MCF 10A (cell line): ENCODE results near the gene CYTH3. TPM values are rescaled to one million over a fixed set of nuclear protein-coding genes. Genes with fewer than 3 reads are reported as not detected.

Experiments
- BruUV-seq: library from RNA; stranded (reverse); fragments of 400-500 nt; replicated peaks from 2 replicates; lab custom pipeline; 2021; lab: Mats Ljungman, UMichigan
- CTCF ChIA-PET: fragments of 300-600 bp; sonication (Branson Sonifier 250); formaldehyde crosslinking; extraction: SDS; loops from one replicate; lab custom pipeline; 2021; ENCODE audit warnings: antibody characterized with exemption, inconsistent platforms; lab: Yijun Ruan, JAX
- POLR2A ChIA-PET: fragments of 300-600, 350-650 bp; sonication (Branson Sonifier 250); formaldehyde crosslinking; extraction: SDS; loops from one replicate; lab custom pipeline; 2020; ENCODE audit warnings: antibody characterized with exemption, inconsistent platforms; lab: Yijun Ruan, JAX
- DNase-seq: peaks from one replicate; pipeline ENCODE4 v3.0.0-alpha.2; 2018; ENCODE audit not compliant: unreplicated experiment
- H3K27ac Mint-ChIP-seq: one replicate; pipeline ENCODE4 v1.8.0; 2022; ENCODE audit warnings: mild to moderate bottlenecking, low read depth, mixed read lengths; ENCODE audit not compliant: unreplicated experiment
- H3K27me3 Mint-ChIP-seq: one replicate; pipeline ENCODE4 v1.8.0; 2022; ENCODE audit warnings: mixed read lengths; ENCODE audit not compliant: insufficient read depth, unreplicated experiment
- H3K36me3 Mint-ChIP-seq: one replicate; pipeline ENCODE4 v1.8.0; 2022; ENCODE audit warnings: mild to moderate bottlenecking, moderate library complexity, mixed read lengths; ENCODE audit not compliant: insufficient read depth, unreplicated experiment
- H3K4me1 Mint-ChIP-seq: one replicate; pipeline ENCODE4 v1.8.0; 2022; ENCODE audit warnings: mixed read lengths; ENCODE audit not compliant: insufficient read depth, unreplicated experiment
- H3K4me3 Mint-ChIP-seq: one replicate; pipeline ENCODE4 v1.8.0; 2022; ENCODE audit warnings: mild to moderate bottlenecking, moderate library complexity, mixed read lengths; ENCODE audit not compliant: unreplicated experiment
- H3K9me3 Mint-ChIP-seq: one replicate; pipeline ENCODE4 v1.8.0; 2022; ENCODE audit warnings: mixed read lengths; ENCODE audit not compliant: unreplicated experiment
- intact Hi-C: fragments of 100-400 bp; cut with micrococcal nuclease; formaldehyde crosslinking; loops from 2 replicates; pipeline ENCODE4 v1.14.1; 2022
- total RNA-seq: library from RNA; stranded (reverse); gene quantifications from 2 replicates; pipeline ENCODE4 v1.2.3, GENCODE V29; 2022
- TF ChIP-seq, protein P1 (sequence below): fragments of 200-600 bp; IDR thresholded peaks from one replicate; pipeline ENCODE4 v1.8.0; 2022; ENCODE audit warnings: antibody characterized with exemption, mild to moderate bottlenecking; ENCODE audit not compliant: unreplicated experiment

The CYTH3 gene
- total RNA-seq, 1 experiment from 2014 or later = 23.5 TPM

- H3K36me3 Mint-ChIP-seq = peaks cover 58% of the 10 kb centered on the region
Observed at GRCh38 chr7:6160191-6160623, 112.2 kb downstream of the CYTH3 start.

GRCh38 chr7:6159524-6160031 lies 112.8 kb downstream of the CYTH3 start:
- ChIA-PET POLR2A (no interaction called here), CTCF (interaction anchor here (0.8 to 4.0 kb wide), 7 partner anchors 8 to 191 kb away, joined by 3 to 37 read pairs (median 3); no protein-coding TSS in a partner anchor)
- intact Hi-C loops = loop anchor here (1.0 kb wide), 1 partner anchor 164 kb away; no protein-coding TSS in a partner anchor
- peaks cover 56% of the 10 kb centered on the region for H3K36me3 Mint-ChIP-seq
- H3K4me1 Mint-ChIP-seq = no peaks in the 10 kb centered on the region
- DNase-seq = no peak
- no peak overlapping the region for H3K27ac Mint-ChIP-seq
- no peaks in the 10 kb centered on the region for H3K27me3 Mint-ChIP-seq
- BruUV-seq = no TSS peak
- no peaks in the 10 kb centered on the region for H3K9me3 Mint-ChIP-seq
- no peak overlapping the region for H3K4me3 Mint-ChIP-seq
- TF ChIP-seq, protein P1, sequence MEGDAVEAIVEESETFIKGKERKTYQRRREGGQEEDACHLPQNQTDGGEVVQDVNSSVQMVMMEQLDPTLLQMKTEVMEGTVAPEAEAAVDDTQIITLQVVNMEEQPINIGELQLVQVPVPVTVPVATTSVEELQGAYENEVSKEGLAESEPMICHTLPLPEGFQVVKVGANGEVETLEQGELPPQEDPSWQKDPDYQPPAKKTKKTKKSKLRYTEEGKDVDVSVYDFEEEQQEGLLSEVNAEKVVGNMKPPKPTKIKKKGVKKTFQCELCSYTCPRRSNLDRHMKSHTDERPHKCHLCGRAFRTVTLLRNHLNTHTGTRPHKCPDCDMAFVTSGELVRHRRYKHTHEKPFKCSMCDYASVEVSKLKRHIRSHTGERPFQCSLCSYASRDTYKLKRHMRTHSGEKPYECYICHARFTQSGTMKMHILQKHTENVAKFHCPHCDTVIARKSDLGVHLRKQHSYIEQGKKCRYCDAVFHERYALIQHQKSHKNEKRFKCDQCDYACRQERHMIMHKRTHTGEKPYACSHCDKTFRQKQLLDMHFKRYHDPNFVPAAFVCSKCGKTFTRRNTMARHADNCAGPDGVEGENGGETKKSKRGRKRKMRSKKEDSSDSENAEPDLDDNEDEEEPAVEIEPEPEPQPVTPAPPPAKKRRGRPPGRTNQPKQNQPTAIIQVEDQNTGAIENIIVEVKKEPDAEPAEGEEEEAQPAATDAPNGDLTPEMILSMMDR = no peak

More at GRCh38 chr7:6160191-6160623, 112.2 kb downstream of the CYTH3 start:
- H3K27ac Mint-ChIP-seq = no peak overlapping the region
- no TSS peak for BruUV-seq
- no peaks in the 10 kb centered on the region for H3K9me3 Mint-ChIP-seq
- intact Hi-C loops = loop anchor here (1.0 kb wide), 1 partner anchor 163 kb away; no protein-coding TSS in a partner anchor
- ChIA-PET POLR2A (no interaction called here), CTCF (interaction anchor here (0.6 to 4.0 kb wide), 9 partner anchors 9 to 190 kb away, joined by 3 to 37 read pairs (median 3); no protein-coding TSS in a partner anchor)
- no peaks in the 10 kb centered on the region for H3K27me3 Mint-ChIP-seq
- TF ChIP-seq, protein P1 = peak; percentile 35
- DNase-seq = peak; percentile 13
- no peak overlapping the region for H3K4me3 Mint-ChIP-seq
- H3K4me1 Mint-ChIP-seq = no peaks in the 10 kb centered on the region

DNA sequence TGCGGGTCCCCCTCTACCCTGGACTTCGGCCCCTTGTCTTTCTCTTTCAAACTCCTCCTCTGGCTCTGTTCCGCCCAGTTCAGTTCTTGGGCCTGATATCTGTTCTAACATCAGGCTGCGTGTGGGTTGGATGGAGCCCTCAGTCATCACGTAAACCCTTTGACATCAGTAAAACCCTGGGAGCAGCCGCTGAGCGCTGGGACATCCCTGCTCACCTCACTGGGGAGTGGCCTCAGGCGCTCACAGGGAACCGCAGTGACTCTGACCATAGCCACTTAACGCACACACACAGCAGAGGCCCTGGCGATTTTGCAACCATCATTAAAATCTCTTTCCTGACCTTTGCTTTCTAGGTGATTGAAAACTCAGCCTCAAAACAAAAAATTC lies 113.3 kb downstream of the CYTH3 start:
- POLR2A ChIA-PET = no interaction called here
- no peak overlapping the region for H3K4me3 Mint-ChIP-seq
- no peak for DNase-seq
- peaks cover 51% of the 10 kb centered on the region for H3K36me3 Mint-ChIP-seq
- intact Hi-C loops = no loop called here
- H3K27me3 Mint-ChIP-seq = no peaks in the 10 kb centered on the region
- H3K9me3 Mint-ChIP-seq = no peaks in the 10 kb centered on the region
- H3K27ac Mint-ChIP-seq = no peak overlapping the region
- BruUV-seq = no TSS peak
- no peaks in the 10 kb centered on the region for H3K4me1 Mint-ChIP-seq
- CTCF ChIA-PET = interaction anchor here (1.0 to 4.0 kb wide), 3 partner anchors 8 to 164 kb away, joined by 3 to 37 read pairs (median 9); no protein-coding TSS in a partner anchor
- TF ChIP-seq, protein P1 = no peak

GRCh38 chr7:6158424-6159096 lies 113.9 kb downstream of the CYTH3 start:
- Mint-ChIP-seq H3K36me3 (peaks cover 52% of the 10 kb centered on the region), H3K27me3 (no peaks in the 10 kb centered on the region), H3K4me1 (no peaks in the 10 kb centered on the region), H3K4me3 (no peak overlapping the region), H3K27ac (no peak overlapping the region), H3K9me3 (no peaks in the 10 kb centered on the region)
- TF ChIP-seq, protein P1 = no peak
- ChIA-PET CTCF (interaction anchor here (0.6 kb wide), 1 partner anchor 182 kb away, joined by 3 read pairs; no protein-coding TSS in a partner anchor), POLR2A (interaction anchor here (0.5 kb wide), 1 partner anchor 41 kb away, joined by 3 read pairs; no protein-coding TSS in a partner anchor)
- no peak for DNase-seq
- no TSS peak for BruUV-seq
- intact Hi-C loops = no loop called here
